AG08395 (cell line): ENCODE measurements around the gene DYDC1.
"Not testable (repeated sequence)": the region's sequence is repeated elsewhere in the genome, so short reads cannot be mapped to it uniquely, and the experiment has no call there.

Experiments used
- DNase-seq: peaks from one replicate; pipeline ENCODE4 v3.0.0; 2012; ENCODE audit warnings: mixed read lengths, low spot score

DYDC1 gene

GRCh38 chr10:80333983-80334382 is 22.6 kb downstream of the DYDC1 start:
- DNase-seq, result no peak

GRCh38 chr10:80324891-80325364 is 31.6 kb downstream of the DYDC1 start:
- DNase-seq, result no peak

GRCh38 chr10:80324086-80324485 is 32.5 kb downstream of the DYDC1 start:
- peak; percentile 47 for DNase-seq

- no peak for DNase-seq
These were observed 33.2 kb downstream of the DYDC1 start for GRCh38 chr10:80323311-80323710.

GRCh38 chr10:80322711-80323110 is 33.8 kb downstream of the DYDC1 start:
- no peak for DNase-seq

- no peak for DNase-seq
These were observed 34.4 kb downstream of the DYDC1 start for GRCh38 chr10:80322158-80322557.

GRCh38 chr10:80321183-80321582 is 35.4 kb downstream of the DYDC1 start:
- no peak for DNase-seq

GRCh38 chr10:80320377-80320776 is 36.2 kb downstream of the DYDC1 start:
- DNase-seq, result no peak

- no peak for DNase-seq
These were observed 36.7 kb downstream of the DYDC1 start for GRCh38 chr10:80319725-80320290.

GRCh38 chr10:80319318-80319717 is 37.2 kb downstream of the DYDC1 start:
- no peak for DNase-seq

- DNase-seq, result no peak
These were observed 37.8 kb downstream of the DYDC1 start for GRCh38 chr10:80318742-80319141.

- DNase-seq, result no peak
These were observed 41.2 kb downstream of the DYDC1 start for GRCh38 chr10:80315391-80315790.

- no peak for DNase-seq
These were observed 43.0 kb downstream of the DYDC1 start for GRCh38 chr10:80313523-80313922.

- DNase-seq, result not testable (repeated sequence)
These were observed 50.6 kb downstream of the DYDC1 start for GRCh38 chr10:80305989-80306388.

GRCh38 chr10:80296942-80297341 is 59.6 kb downstream of the DYDC1 start:
- DNase-seq, result no peak

- no peak for DNase-seq
These were observed 63.8 kb downstream of the DYDC1 start for GRCh38 chr10:80292607-80293239.

GRCh38 chr10:80290474-80291220 is 65.9 kb downstream of the DYDC1 start:
- no peak for DNase-seq

- no peak for DNase-seq
These were observed 66.9 kb downstream of the DYDC1 start, which contains the start of gene MAT1A for GRCh38 chr10:80289451-80290287. MAT1A (minus strand) TSS chr10:80289658; CDS start chr10:80289423, 235 bp downstream.

GRCh38 chr10:80288849-80289248 is 67.7 kb downstream of the DYDC1 start:
- no peak for DNase-seq
